ENCODE results near the gene CD74. TPM values are rescaled to one million over a fixed set of nuclear protein-coding genes. Genes with fewer than 3 reads are reported as not detected.

Gene CD74
- total RNA-seq, 1 experiment from 2014 or later, result 19.5 TPM

GRCh38 chr5:150397146-150397781 is 15.4 kb downstream of the CD74 start:
- H2BK20ac ChIP-seq (ENCODE audit: low read depth, low read length, poor library complexity, severe bottlenecking), result no peak overlapping the region
- H4K20me1 ChIP-seq (ENCODE audit: control insufficient read depth, insufficient read depth, insufficient read length), result peaks cover 2% of the 10 kb centered on the region
- H3K27me3 ChIP-seq (ENCODE audit: insufficient read depth, low read length), result no peaks in the 10 kb centered on the region
- Mint-ChIP-seq H3K4me1 (no peaks in the 10 kb centered on the region), H3K36me3 (ENCODE audit: insufficient read depth in 1 of 3, low read depth in 3 of 3) (peaks cover 48 to 91% (median 74%) of the 10 kb centered on the region in 3 experiments), H3K9me3 (no peaks in the 10 kb centered on the region), H3K27me3 (ENCODE audit: low read depth) (no peaks in the 10 kb centered on the region), H3K4me3 (no peak overlapping the region), H3K27ac (0 out of 7 replicates have a peak overlapping the region, but pooled peaks of 1 of the 3 experiments have one; percentile 1)
- H4K91ac ChIP-seq (ENCODE audit: insufficient read length, low read depth, low read length), result no peak overlapping the region
- H4K8ac ChIP-seq (replicated peaks; ENCODE audit: insufficient read length, low read depth, low read length), result no peak overlapping the region
- no peak overlapping the region for H3K4ac ChIP-seq (ENCODE audit: low read depth, low read length)
- H3K18ac ChIP-seq (ENCODE audit: insufficient read length, low read depth, low read length), result no peak overlapping the region
- H2AFZ ChIP-seq (ENCODE audit: low read length), result no peak overlapping the region
- H2BK15ac ChIP-seq (ENCODE audit: low read depth, low read length), result no peak overlapping the region
- no peak for DNase-seq
- H2AK5ac ChIP-seq (ENCODE audit: insufficient read length, low read length), result no peak overlapping the region
- H2BK5ac ChIP-seq (ENCODE audit: insufficient read length, low read length), result no peak overlapping the region
- H3K27ac ChIP-seq (ENCODE audit: insufficient read length, low read depth, low read length), result no peak overlapping the region
- H3K23ac ChIP-seq (ENCODE audit: insufficient read length, low read depth, low read length), result no peak overlapping the region
- H4K5ac ChIP-seq (ENCODE audit: insufficient read length, low read depth, low read length), result no peak overlapping the region
- no CpG with 5 or more reads among the region's 14 CpGs for WGBS (ENCODE audit: extremely low coverage, insufficient read length, low lambda C conversion rate)
- H2BK120ac ChIP-seq (ENCODE audit: low read depth, low read length, poor library complexity, severe bottlenecking), result no peak overlapping the region
- H3T11ph ChIP-seq (ENCODE audit: low read length), result no peak overlapping the region
- no peaks in the 10 kb centered on the region for H3K23me2 ChIP-seq (ENCODE audit: insufficient read length, low read depth, low read length, poor library complexity, severe bottlenecking)
- H3K4me1 ChIP-seq (ENCODE audit: insufficient read depth, low read length), result no peaks in the 10 kb centered on the region
- no peak overlapping the region for H3K9ac ChIP-seq (ENCODE audit: extremely low read depth, insufficient read length, low read length)
- H3K14ac ChIP-seq (ENCODE audit: insufficient read depth, low read length), result no peak overlapping the region
- no peak overlapping the region for H3K56ac ChIP-seq (ENCODE audit: insufficient read length, low read depth, low read length)
- no peak for TF ChIP-seq CTCF (conservative IDR thresholded peaks at IDR 0.05)
- no peak overlapping the region for H2BK12ac ChIP-seq (ENCODE audit: insufficient read length, low read depth, low read length)
- no peaks in the 10 kb centered on the region for H3K79me1 ChIP-seq (ENCODE audit: insufficient read depth, low read depth, low read length, poor library complexity, severe bottlenecking)
- H3K9me3 ChIP-seq (ENCODE audit: control insufficient read depth, low read depth, low read length), result no peaks in the 10 kb centered on the region
- H3K79me2 ChIP-seq (ENCODE audit: insufficient read depth, low read length), result no peaks in the 10 kb centered on the region
- H3K4me2 ChIP-seq (ENCODE audit: insufficient read depth, insufficient read length, low read length), result no peak overlapping the region
